H1 (cell line): ENCODE measurements around the gene ANGPTL8. TPM values are rescaled to one million over a fixed set of nuclear protein-coding genes. Genes with fewer than 3 reads are reported as not detected.

Experiments
- BACH1 ChIP-seq: IDR thresholded peaks from 2 replicates; pipeline ENCODE4 v1.6.1; 2012; ENCODE audit warnings: low read length, improper control_type of control experiment
- EGR1 ChIP-seq: IDR thresholded peaks from 2 replicates; pipeline ENCODE4 v1.6.1; 2011; ENCODE audit warnings: low read depth, low read length, borderline replicate concordance
- HDAC6 ChIP-seq: IDR thresholded peaks from one replicate; pipeline ENCODE4 v1.7.1; 2012; ENCODE audit warnings: low read depth, mild to moderate bottlenecking, inconsistent platforms, low read length, moderate library complexity
- JUND ChIP-seq: IDR thresholded peaks from 2 replicates; pipeline ENCODE4 v1.6.1; 2011; ENCODE audit warnings: mild to moderate bottlenecking, improper control_type of control experiment, low read length
- NANOG ChIP-seq: IDR thresholded peaks from 2 replicates; pipeline ENCODE4 v1.6.1; 2011; ENCODE audit warnings: low read length, low read depth, mild to moderate bottlenecking, inconsistent platforms; ENCODE audit not compliant: insufficient read depth, poor library complexity, severe bottlenecking
- TEAD4 ChIP-seq: IDR thresholded peaks from 2 replicates; pipeline ENCODE4 v1.6.1; 2012; ENCODE audit warnings: low read depth, low read length, inconsistent platforms, mixed read lengths
- polyA plus RNA-seq, 7 experiments: library from polyadenylated mRNA; depleted of rRNA in 3 of 7; stranded (reverse) in 5 of 7; unstranded in 2 of 7; fragments of >200 nt in 5 of 7; fragments of 200-250 nt in 2 of 7; gene quantifications; 1 replicate in 5 of 7; 2 replicates in 1 of 7; 4 replicates in 1 of 7; pipeline versions ENCODE4 v1.2.1 to v1.2.3, GENCODE V29; 2011 to 2013; ENCODE audit warnings: missing spikeins in 2 of 7, mixed read lengths in 2 of 7
- total RNA-seq: library from RNA; stranded (reverse); fragmentation: NEBNext Ultra II Directional; extraction: Animal tissue kit (Norgen Biotek cat#: 25700); gene quantifications from 2 replicates; pipeline ENCODE4 v1.2.1, GENCODE V29; 2021

Gene ANGPTL8
- total and polyA plus RNA-seq, 2 of the 8 experiments (the other 6 are each of a cell fraction or from before 2014, with no cell fraction given), result not detected

DNA sequence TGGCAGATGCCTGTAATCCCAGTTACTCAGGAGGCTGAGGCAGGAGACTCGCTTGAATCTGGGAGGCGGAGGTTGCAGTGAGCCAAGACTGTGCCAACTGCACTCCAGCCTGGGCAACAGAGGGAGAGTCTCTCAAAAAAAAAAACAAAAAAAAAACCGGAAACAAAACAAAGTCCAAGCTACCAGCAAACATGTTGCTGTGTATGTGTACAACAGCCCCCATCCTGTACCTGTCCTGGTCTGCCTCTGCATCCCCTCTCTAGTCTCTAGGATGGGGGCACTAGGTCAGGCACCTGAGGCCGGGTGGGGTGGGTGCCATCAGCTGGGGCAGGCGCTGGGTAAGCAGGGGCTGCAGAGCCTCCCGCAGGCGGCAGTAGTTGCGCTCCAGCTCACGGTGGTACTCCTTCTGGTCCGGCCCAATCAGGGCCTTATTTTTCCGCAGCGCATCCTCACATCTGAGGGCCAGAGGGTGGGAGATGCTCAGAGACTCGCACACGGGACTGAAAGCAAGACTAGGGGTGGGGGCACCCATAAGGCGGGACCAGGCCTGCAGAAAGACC is 39.3 kb upstream of the ANGPTL8 start (continued):
- TF ChIP-seq TEAD4 (no peak), JUND (no peak), HDAC6 (no peak), EGR1 (no peak), BACH1 (no peak), NANOG (no peak)
